RWPE2 (cell line): ENCODE results near the gene LCP2.
"Not testable (repeated sequence)": the region's sequence is repeated elsewhere in the genome, so short reads cannot be mapped to it uniquely, and the experiment has no call there.

Source experiments
- ATAC-seq: fragments of 200-7000 bp; cut with Tn5 transposase; 3 replicates; pipeline ENCODE4 v1.9.1; 2021; ENCODE audit warnings: low read depth
- DNase-seq: peaks from one replicate; pipeline ENCODE4 v3.0.0-alpha.2; 2020; ENCODE audit warnings: low spot score
- H3K27ac ChIP-seq: fragments of 450-650 bp; 2 replicates; pipeline ENCODE4 v1.5.1; 2017; ENCODE audit warnings: mild to moderate bottlenecking; ENCODE audit not compliant: poor library complexity, severe bottlenecking
- H3K27me3 ChIP-seq: fragments of 250-450 bp; sonication (Bioruptor Pico); 2 replicates; pipeline ENCODE4 v1.5.1; 2021; ENCODE audit warnings: mild to moderate bottlenecking, moderate library complexity; ENCODE audit not compliant: insufficient read depth, poor library complexity, severe bottlenecking
- H3K36me3 ChIP-seq: fragments of 250-450 bp; sonication (Bioruptor Pico); 2 replicates; pipeline ENCODE4 v1.5.1; 2020; ENCODE audit warnings: low read depth, mild to moderate bottlenecking, moderate library complexity
- H3K4me1 ChIP-seq: fragments of 250-450 bp; sonication (Bioruptor Pico); 2 replicates; pipeline ENCODE4 v1.5.1; 2021; ENCODE audit warnings: mild to moderate bottlenecking, moderate library complexity; ENCODE audit not compliant: insufficient read depth, poor library complexity, severe bottlenecking
- H3K4me3 ChIP-seq: fragments of 250-450 bp; sonication (Bioruptor Pico); 2 replicates; pipeline ENCODE4 v1.5.1; 2021; ENCODE audit warnings: mild to moderate bottlenecking, moderate library complexity; ENCODE audit not compliant: severe bottlenecking
- H3K9me3 ChIP-seq: fragments of 250-450 bp; sonication (Bioruptor Pico); 2 replicates; pipeline ENCODE4 v1.5.1; 2021; ENCODE audit warnings: mild to moderate bottlenecking, moderate library complexity; ENCODE audit not compliant: severe bottlenecking
- TF ChIP-seq, protein P1 (sequence below): fragments of 450-650 bp; IDR thresholded peaks from one replicate; pipeline ENCODE4 v1.5.1; 2017; ENCODE audit warnings: mild to moderate bottlenecking, moderate library complexity; ENCODE audit not compliant: poor library complexity, severe bottlenecking

The LCP2 gene

DNA sequence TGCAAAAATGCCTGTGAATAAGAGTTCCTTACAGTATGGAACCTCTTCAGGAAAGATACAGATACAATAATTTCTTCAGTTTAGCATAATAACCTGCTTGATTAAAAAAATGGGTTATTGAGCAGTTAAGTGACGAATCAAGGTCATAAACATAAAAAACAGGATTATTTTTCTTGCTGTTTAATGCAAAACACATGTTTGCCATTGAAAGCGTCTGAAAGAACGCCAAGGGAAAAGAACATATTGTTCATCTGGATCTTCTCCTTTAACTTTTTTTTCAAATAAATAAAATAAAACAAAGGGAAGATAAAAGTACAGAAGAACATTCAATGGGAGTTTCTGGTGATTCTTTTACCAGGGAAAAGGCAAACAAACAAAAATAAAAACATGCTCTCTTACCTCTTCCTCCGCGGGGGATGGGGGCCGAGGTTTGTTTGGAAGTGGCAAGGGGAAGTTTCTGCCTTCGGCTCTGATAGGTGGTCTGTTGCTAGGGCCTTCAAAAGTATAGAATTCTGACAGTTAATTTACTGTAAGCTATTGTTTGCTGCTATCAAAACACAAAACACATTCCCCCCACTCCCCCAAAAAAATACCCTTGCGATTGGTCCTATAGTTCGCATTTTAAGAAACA, 44.7 kb downstream of the LCP2 start:
- ATAC-seq (no peak), DNase-seq (no peak)
- H3K4me3 ChIP-seq, result no peak overlapping the region
- H3K36me3 ChIP-seq, result no peaks in the 10 kb centered on the region
- peaks cover 46% of the 10 kb centered on the region for H3K4me1 ChIP-seq
- no peaks in the 10 kb centered on the region for H3K27me3 ChIP-seq
- TF ChIP-seq, protein P1, sequence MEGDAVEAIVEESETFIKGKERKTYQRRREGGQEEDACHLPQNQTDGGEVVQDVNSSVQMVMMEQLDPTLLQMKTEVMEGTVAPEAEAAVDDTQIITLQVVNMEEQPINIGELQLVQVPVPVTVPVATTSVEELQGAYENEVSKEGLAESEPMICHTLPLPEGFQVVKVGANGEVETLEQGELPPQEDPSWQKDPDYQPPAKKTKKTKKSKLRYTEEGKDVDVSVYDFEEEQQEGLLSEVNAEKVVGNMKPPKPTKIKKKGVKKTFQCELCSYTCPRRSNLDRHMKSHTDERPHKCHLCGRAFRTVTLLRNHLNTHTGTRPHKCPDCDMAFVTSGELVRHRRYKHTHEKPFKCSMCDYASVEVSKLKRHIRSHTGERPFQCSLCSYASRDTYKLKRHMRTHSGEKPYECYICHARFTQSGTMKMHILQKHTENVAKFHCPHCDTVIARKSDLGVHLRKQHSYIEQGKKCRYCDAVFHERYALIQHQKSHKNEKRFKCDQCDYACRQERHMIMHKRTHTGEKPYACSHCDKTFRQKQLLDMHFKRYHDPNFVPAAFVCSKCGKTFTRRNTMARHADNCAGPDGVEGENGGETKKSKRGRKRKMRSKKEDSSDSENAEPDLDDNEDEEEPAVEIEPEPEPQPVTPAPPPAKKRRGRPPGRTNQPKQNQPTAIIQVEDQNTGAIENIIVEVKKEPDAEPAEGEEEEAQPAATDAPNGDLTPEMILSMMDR, result no peak
- peak overlapping the region; percentile 32 for H3K27ac ChIP-seq
- H3K9me3 ChIP-seq, result no peaks in the 10 kb centered on the region

DNA sequence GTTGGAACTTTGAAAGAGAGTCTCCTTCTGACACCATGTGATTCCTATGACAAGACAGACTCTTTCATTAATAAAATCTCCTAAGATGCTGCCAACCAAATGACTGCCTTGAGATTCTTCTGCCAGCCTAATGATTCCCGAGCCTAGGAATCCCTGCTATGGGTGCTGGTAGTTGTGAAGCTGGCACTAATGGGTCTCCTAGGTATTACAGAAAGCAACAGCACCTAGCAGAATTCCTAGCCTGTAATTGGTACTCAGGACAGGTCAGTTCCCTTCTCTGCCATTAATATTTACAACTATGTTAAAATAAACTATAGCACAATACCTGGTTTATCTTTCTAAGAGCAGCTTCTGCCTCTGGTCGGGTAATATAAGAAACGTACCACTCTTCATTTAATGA, 45.5 kb downstream of the LCP2 start:
- Histone ChIP-seq H3K4me3 (no peak overlapping the region), H3K9me3 (no peaks in the 10 kb centered on the region), H3K27me3 (no peaks in the 10 kb centered on the region), H3K4me1 (peaks cover 46% of the 10 kb centered on the region), H3K36me3 (no peaks in the 10 kb centered on the region), H3K27ac (no peak overlapping the region)
- no peak for ATAC-seq
- DNase-seq, result no peak
- TF ChIP-seq, protein P1, result no peak

DNA sequence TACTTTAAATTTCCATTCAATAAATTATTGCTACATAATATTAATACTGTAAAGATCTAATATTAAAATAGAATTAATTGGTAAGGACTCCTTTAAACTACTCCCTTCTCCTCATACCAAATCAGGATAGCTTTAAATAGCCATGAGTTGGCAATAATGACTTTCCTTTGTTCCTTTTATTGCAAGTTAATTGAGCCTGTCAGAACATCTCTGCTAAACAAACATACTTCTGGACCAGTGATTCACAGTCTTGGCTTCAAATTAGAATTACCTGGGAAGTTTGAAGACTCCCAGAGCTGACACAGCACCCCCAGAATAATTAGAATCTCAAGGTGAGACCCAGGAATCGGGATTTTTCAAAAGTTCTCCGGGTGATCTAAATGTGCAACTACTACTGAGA, 46.1 kb downstream of the LCP2 start:
- no peak overlapping the region for H3K4me3 ChIP-seq
- H3K27ac ChIP-seq, result no peak overlapping the region
- no peaks in the 10 kb centered on the region for H3K27me3 ChIP-seq
- DNase-seq (no peak), ATAC-seq (peak; percentile 54)
- H3K9me3 ChIP-seq, result no peaks in the 10 kb centered on the region
- H3K4me1 ChIP-seq, result peaks cover 46% of the 10 kb centered on the region
- no peaks in the 10 kb centered on the region for H3K36me3 ChIP-seq
- TF ChIP-seq, protein P1, result no peak

DNA sequence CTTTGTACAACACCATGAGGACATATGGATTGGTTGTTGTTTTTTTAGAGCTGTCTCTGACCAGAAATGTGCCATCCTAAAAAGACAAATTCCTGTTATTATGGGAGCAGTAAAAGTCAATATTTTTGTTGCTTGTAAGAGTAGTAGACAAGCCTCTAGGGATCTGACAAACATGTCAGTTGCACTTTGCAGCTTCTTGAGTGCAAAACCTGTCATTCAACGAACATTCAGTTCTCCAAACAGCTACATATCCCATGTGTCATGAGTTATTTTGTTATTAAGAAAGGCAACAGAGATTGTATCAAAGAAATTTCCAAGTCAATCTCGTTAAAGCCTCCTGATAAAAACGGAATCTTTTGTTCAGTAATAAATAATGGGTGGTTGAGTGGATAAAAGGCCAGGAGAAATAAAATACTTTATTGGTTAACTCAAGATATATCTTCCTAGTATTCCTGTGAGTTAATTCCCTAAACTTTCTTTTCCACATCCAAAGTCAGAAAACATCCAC, 46.7 kb downstream of the LCP2 start:
- Histone ChIP-seq H3K4me3 (no peak overlapping the region), H3K4me1 (peaks cover 46% of the 10 kb centered on the region), H3K27me3 (no peaks in the 10 kb centered on the region), H3K27ac (no peak overlapping the region), H3K9me3 (no peaks in the 10 kb centered on the region), H3K36me3 (no peaks in the 10 kb centered on the region)
- ATAC-seq (no peak), DNase-seq (no peak)
- TF ChIP-seq, protein P1, result no peak

DNA sequence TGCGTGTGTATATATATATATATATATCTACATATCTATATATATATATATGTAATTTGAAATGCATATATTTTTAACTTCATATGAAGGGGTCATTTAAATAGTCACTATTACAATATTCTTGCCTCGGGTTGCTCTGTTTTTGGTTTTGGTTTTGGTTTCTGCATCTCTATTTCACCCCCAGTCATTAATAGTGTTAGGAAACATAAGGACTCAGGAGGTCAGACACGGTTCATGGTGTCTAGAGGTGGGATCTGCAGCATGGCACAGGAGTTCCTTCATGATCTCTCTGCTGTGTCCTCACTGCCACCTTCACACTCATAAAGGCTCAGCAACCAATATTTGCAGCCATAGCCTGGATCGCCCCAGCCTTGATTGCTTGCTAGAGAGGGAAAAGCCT, 48.2 kb downstream of the LCP2 start:
- no peak for ATAC-seq
- Histone ChIP-seq H3K36me3 (no peaks in the 10 kb centered on the region), H3K27me3 (no peaks in the 10 kb centered on the region), H3K9me3 (no peaks in the 10 kb centered on the region), H3K4me3 (no peak overlapping the region), H3K27ac (no peak overlapping the region), H3K4me1 (peaks cover 44% of the 10 kb centered on the region)
- no peak for DNase-seq
- TF ChIP-seq, protein P1, result no peak

DNA sequence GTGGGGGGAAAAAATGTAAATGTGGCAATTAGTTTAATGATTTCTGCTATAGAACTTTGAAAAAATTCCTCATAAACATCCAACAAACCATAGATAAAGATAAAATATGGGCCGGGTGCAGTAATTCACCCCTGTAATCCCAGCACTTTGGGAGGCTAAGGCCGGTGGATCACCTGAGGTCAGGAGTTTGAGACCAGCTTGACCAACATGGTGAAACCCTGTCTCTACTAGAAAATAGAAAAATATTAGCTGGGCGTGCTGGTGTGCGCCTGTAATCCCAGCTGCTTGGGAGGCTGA, 48.7 kb downstream of the LCP2 start:
- not testable (repeated sequence) for H3K27me3 ChIP-seq, ATAC-seq, H3K4me3 ChIP-seq, H3K36me3 ChIP-seq, H3K27ac ChIP-seq, H3K9me3 ChIP-seq, DNase-seq
- H3K4me1 ChIP-seq, result peaks cover 42% of the 10 kb centered on the region
